Measurements from ENCODE around the gene NSUN5.
A peak's percentile ranks its signal among the peaks of the same experiment; 100 is the strongest.
"Not testable (repeated sequence)": the region's sequence is repeated elsewhere in the genome, so short reads cannot be mapped to it uniquely, and the experiment has no call there.

DNA sequence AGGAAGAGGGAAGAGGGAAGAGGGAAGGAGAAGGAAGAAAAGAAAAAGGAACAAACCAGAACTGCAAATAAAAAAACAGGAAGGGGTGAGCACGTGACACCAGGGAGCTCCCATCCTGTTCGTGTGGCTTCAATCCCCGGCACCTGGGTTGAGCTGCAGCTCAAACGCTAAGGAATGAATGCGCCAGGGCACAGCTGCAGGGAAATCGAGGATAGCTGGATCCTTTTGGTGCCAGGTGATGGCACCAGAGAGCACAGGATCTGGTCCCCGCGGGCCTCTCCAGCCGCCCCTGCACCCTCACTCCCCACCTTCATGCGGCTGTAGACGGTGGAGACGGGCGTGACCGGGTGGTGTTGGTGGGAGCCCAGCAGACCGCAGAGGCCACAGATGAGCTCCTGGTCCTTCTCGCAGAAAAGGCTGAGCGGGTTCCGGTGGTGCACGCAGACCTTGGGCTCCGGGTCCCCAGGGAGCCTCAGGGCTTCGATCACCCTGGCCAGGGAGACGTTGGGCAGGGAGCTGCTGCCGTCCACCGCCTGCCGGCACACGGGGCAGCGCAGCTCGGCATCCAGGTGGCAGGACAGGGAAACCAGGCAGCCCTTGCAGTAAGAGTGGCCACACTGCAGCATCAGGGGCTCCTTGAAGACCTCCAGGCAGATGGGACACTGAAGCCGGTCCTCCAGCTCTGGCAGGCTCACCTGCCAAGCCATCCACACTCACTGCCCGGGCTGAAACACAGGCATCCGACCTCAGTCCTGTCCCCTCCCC lies 15.6 kb upstream of the NSUN5 start:
- TF ChIP-seq, protein P1, sequence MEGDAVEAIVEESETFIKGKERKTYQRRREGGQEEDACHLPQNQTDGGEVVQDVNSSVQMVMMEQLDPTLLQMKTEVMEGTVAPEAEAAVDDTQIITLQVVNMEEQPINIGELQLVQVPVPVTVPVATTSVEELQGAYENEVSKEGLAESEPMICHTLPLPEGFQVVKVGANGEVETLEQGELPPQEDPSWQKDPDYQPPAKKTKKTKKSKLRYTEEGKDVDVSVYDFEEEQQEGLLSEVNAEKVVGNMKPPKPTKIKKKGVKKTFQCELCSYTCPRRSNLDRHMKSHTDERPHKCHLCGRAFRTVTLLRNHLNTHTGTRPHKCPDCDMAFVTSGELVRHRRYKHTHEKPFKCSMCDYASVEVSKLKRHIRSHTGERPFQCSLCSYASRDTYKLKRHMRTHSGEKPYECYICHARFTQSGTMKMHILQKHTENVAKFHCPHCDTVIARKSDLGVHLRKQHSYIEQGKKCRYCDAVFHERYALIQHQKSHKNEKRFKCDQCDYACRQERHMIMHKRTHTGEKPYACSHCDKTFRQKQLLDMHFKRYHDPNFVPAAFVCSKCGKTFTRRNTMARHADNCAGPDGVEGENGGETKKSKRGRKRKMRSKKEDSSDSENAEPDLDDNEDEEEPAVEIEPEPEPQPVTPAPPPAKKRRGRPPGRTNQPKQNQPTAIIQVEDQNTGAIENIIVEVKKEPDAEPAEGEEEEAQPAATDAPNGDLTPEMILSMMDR (IDR thresholded peaks at IDR 0.05 in 2 of 3, conservative IDR thresholded peaks at IDR 0.05 in 1 of 3; ENCODE audit: borderline replicate concordance in 1 of 3, insufficient read depth in 1 of 3, low read depth in 2 of 3, low read length in 2 of 3): peak; percentile 50 to 59 (median 51); a peak in 5 of 6 replicates
- peak; percentile 74 for TF ChIP-seq RAD21 (IDR thresholded peaks at IDR 0.05; ENCODE audit: low read depth)
- TF ChIP-seq YY1 (IDR thresholded peaks at IDR 0.05; ENCODE audit: extremely low read depth, insufficient replicate concordance, low read depth, low read length); POLR2A (IDR thresholded peaks at IDR 0.05; ENCODE audit: borderline replicate concordance, extremely low read depth, insufficient read depth, insufficient read length); SRF (IDR thresholded peaks at IDR 0.05; ENCODE audit: low read depth): not testable (repeated sequence)

All from HCT116 (cell line).